LHCN-M2 (cell line): ENCODE measurements around the gene ARHGAP9. TPM values are rescaled to one million over a fixed set of nuclear protein-coding genes. Genes with fewer than 3 reads are reported as not detected.
"Not testable (repeated sequence)": the region's sequence is repeated elsewhere in the genome, so short reads cannot be mapped to it uniquely, and the experiment has no call there.

ENCODE experiments used
- DNase-seq: peaks from one replicate; pipeline ENCODE4 v3.0.0-alpha.2; 2012; ENCODE audit warnings: low read depth
- total RNA-seq: library from RNA; depleted of rRNA; stranded (reverse); fragments of >200 nt; gene quantifications from 2 replicates; pipeline ENCODE4 v1.2.3, GENCODE V29; 2014; rRNA removed

Gene ARHGAP9
- total RNA-seq, 1 experiment from 2014 or later, result 0.23 TPM

DNA sequence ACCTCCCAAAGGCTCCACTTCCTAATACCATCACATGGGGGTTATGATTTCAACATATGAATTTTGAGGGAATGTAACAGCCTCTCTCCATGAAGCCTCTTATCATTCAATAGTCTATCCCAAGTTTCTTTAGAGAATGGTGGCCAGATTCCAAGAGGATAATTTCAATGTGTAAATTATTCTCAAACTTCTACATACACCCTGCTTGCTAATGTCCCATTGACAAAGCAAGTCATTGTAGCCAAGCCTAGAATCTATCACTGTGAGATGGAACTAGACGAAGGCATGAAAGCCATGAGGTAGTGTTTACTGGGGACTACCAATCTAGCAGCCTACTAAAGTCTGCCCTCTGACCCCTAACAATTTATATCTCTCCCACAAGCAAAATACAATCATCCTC, 41.3 kb downstream of the ARHGAP9 start:
- no peak for DNase-seq

DNA sequence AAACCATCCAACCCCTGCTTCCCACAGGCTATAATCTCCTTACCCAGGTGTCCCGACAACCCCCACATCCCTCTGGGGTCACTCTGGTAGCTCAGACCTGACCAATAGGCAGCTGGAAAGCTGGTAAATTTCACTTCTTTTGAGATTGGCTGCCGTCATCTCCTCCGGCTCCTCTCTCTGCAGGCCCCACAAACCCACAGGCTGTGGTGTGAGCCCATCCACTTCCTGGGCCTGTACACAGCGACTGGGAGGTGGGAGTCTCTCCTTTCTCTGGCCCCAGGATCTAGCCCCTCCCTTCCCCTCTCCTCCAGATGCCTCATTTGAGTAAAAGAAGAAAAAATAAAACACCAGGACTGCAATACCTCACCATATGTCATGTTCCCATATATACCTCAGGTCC, 44.4 kb downstream of the ARHGAP9 start:
- DNase-seq, result no peak

DNA sequence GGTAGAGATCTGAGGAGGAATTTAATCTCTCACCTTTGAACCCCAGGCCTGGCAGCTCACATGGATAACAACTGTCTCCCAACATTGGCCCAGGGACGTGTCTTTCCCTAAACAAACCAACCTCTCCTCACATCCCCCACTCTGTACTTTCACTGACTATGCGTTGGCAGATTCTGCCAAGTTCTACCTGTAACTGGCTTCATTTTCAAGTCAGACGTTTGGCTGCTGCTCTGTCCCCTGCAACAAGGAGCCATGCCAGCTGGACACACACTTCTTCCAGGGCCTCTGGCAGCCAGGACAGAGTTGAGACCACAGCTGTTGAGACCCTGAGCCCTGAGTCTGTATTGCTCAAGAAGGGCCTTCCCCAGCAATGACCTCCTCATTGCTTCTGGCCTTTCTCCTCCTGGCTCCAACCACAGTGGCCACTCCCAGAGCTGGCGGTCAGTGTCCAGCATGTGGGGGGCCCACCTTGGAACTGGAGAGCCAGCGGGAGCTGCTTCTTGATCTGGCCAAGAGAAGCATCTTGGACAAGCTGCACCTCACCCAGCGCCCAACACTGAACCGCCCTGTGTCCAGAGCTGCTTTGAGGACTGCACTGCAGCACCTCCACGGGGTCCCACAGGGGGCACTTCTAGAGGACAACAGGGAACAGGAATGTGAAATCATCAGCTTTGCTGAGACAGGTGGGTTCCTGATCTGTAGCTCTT, 45.0 kb downstream of the ARHGAP9 start, which contains the start of gene INHBC:
TSS of gene INHBC (plus strand) at position 268 of the 707 bp plus-strand sequence. CDS start at position 371, 103 bp downstream.
- DNase-seq, result no peak

DNA sequence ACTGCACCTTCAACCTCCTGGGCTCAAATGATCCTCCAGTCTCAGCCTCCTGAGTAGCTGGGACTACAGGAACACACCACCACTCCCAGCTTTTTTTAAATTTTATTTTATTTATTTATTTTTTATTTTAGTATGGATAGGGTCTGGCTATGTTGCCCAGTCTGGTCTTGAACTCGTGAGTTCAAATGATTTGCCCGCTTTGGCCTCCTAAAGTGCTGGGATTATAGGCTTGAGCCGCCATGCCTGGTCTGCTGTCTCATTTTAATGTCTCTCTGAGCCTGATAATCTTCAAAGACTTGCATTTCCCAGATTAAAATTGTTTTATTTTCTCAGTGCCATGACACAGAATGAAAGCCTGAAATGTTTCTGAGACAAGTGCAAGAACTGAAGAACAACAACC, 46.3 kb downstream of the ARHGAP9 start:
- DNase-seq, result no peak

DNA sequence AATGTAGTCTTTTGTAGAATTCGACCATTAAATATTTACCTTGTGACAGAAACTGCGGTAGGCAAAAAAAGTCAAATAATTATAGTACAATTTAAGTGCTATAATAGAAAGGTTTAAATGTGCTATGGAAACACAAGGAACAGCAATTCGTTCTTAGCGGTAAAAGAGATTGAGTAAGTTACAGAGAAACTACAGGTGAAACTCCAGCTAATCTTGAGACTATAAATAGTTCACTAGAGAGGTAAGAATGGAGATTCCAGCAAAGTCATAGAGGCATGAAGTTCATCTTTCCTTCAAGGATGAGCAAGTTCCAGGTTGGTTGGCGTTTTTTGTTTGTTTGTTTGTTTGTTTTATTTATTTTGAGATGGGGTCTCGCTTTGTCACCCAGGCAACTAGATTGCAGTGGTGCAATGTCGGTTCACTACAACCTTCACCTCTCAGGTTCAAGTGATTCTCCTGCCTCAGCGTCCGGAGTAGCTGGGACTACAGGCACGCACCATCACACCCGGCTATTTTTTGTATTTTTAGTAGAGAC, 47.9 kb downstream of the ARHGAP9 start:
- DNase-seq, result no peak

DNA sequence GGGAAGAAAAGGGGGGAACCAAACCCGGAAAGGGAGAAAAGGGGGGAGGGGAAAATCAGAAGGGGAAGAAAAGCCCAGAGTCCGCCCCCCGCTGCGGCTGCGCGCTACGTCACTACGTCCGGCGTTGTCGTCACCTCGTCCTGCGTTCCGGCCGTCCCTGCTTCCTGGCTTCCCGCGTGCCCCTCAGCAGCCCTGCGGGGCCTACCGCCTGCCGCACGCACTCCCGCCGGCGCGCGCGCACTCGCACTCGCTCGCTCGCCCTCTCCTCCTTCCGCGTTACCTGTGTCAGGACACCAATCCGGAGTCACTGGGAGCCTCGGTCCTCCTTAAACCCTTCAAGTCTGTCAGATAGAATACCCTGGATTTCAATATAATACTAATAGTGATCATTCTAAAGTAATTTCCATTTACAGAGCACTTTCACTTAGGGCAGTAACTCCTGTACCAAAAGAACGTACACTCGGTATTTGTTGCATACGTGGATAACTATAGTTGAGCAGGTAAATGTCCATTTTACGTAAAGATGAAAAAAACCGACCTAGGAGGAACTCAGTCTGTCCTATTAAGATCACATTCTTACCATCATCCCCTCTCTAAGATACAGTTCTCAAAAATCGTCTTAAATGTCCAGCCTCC, 48.6 kb downstream of the ARHGAP9 start, which contains the start of gene R3HDM2:
TSS of gene R3HDM2 (minus strand) at position 113 of the 636 bp plus-strand sequence. CDS start 120,615 bp downstream, outside the sequence.
- DNase-seq, result peak; percentile 92

DNA sequence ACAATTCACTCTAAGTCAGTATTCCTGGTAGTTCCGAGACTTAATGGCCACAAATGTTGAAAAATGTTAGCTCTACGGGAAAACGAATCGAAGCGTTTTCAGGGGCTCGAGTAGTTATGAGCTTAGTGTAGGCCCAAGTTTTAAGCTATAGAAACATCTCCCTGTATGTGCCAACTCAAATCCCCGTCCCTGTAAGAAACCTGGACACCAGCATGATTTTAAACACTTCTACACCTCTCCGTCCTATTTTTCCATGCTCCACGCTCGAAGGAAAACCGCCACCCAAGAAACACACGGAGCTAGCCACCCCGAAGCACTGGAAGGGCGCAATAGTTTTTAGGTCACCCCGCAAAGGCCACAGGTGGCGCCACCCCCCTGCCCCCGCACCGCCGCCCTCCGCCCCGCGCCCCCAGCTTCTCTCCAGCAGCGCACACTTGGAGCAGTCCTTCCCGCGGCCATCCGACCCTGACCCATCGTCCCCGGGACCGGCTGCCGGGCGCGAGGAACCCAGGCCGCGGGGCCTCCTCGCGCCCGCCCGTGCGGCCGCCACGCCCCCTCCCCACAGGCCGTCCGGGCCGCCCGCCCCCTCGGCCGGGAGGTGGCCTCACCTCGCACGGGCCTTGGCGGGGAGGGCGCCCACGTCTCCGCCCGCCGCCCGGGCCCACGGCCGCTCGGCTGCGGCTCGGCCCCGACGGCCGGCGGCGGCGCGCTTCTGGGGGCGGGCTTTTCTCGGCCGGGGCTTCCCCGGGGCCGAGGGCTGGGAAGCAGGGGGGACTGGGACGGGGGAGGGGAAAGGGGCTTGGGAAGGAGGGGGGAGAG, 49.3 kb downstream of the ARHGAP9 start:
- DNase-seq, result peak; percentile 15

DNA sequence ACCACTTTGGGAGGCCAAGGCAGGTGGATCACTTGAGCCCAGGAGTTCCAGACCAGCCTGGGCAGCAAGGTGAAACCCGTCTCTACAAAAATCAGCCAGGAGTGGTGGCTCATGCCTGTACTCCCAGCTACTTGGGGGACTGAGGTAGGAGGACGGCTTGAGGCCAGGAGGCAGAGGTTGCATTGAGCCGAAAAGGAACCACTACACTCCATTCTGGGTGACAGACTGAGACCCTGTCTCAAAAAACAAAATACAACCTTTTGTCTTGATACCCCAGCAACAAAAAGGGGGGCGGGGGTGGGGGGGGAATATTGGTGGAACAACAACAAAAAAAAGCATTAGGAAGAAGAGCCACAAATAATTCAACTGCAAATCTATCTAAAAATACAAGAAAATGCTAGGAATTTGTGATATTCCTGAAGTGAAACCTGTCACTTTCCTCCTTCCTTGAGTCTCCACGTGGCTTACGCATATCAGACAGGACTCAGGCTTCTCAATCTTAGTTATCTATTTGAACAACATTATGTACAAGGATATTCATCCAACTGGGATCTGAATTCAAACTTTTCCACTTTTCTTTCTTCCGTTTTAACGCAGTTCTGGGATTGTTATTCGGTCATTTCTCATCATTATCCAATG, 50.1 kb downstream of the ARHGAP9 start:
- no peak for DNase-seq

DNA sequence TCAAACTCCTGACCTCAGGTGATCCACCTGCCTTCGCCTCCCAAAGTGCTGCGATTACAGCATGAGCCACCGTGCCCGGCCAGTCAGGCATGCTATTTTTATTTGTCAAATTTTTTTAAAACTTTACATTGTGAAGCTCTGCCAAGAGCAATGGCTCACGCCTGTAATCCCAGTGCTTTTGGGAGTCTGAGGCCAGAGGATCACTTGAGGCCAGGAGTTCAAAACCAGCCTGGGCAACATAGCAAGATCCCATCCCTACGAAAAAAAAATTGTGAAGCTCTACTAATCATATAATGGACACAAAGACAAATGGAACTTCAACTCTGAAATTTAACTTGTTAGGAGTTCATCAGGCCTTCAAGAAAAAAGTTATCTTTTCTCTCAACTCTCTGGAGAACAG, 50.7 kb downstream of the ARHGAP9 start:
- DNase-seq, result no peak

DNA sequence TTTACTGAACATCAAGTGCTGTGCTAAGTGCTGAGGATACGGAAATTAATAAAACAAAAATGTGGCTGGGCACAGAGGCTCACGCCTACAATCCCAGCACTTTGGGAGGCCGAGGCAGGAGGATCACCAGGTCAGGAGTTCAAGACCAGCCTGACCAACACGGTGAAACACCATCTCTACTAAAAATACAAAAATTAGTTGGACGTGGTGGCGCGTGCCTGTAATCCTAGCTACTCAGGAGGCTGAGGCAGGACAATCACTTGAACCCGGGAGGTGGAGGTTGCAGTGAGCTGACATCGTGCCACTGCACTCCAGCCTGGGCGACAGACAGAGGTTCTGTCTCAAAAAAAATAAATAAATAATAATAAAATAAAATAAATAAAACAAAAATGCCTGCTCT, 52.7 kb downstream of the ARHGAP9 start:
- not testable (repeated sequence) for DNase-seq

Other genes starting within 250 kb of the ARHGAP9 start
- 10.0 and 29.8 TPM in 2 replicates for gene STAC3, start 228.7 kb downstream of the ARHGAP9 start, total RNA-seq
- gene R3HDM2, start 48.8 kb downstream of the ARHGAP9 start, total RNA-seq, result 16.5 and 16.6 TPM in 2 replicates
- not detected in 2 replicates for gene INHBC, start 45.1 kb downstream of the ARHGAP9 start, total RNA-seq
- gene INHBE, start 24.6 kb downstream of the ARHGAP9 start, total RNA-seq, result 0.26 and 0.40 TPM in 2 replicates
- 1.1 and 1.2 TPM in 2 replicates for gene GLI1, start 20.1 kb downstream of the ARHGAP9 start, total RNA-seq
- gene MARS1, start 8.2 kb upstream of the ARHGAP9 start, total RNA-seq, result 80.1 and 92.7 TPM in 2 replicates
- gene DDIT3, start 40.6 kb upstream of the ARHGAP9 start, total RNA-seq, result 15.3 and 15.7 TPM in 2 replicates
- gene MBD6, start 43.0 kb upstream of the ARHGAP9 start, total RNA-seq, result 4.2 and 7.5 TPM in 2 replicates
- 177 and 202 TPM in 2 replicates for gene DCTN2, start 67.3 kb upstream of the ARHGAP9 start, total RNA-seq
- 0.06 TPM in 1 of 2 replicates, not detected in the other for gene KIF5A, start 70.2 kb upstream of the ARHGAP9 start, total RNA-seq
- 19.1 and 23.3 TPM in 2 replicates for gene PIP4K2C, start 111.3 kb upstream of the ARHGAP9 start, total RNA-seq
- 19.3 and 22.0 TPM in 2 replicates for gene DTX3, start 125.0 kb upstream of the ARHGAP9 start, total RNA-seq
- gene ARHGEF25, start 131.6 kb upstream of the ARHGAP9 start, total RNA-seq, result 13.8 and 14.6 TPM in 2 replicates
- 2.8 and 4.9 TPM in 2 replicates for gene B4GALNT1, start 153.3 kb upstream of the ARHGAP9 start, total RNA-seq
- 184 and 214 TPM in 2 replicates for gene OS9, start 214.3 kb upstream of the ARHGAP9 start, total RNA-seq